ENCODE measurements around the gene KRT86.

KRT86 gene

DNA sequence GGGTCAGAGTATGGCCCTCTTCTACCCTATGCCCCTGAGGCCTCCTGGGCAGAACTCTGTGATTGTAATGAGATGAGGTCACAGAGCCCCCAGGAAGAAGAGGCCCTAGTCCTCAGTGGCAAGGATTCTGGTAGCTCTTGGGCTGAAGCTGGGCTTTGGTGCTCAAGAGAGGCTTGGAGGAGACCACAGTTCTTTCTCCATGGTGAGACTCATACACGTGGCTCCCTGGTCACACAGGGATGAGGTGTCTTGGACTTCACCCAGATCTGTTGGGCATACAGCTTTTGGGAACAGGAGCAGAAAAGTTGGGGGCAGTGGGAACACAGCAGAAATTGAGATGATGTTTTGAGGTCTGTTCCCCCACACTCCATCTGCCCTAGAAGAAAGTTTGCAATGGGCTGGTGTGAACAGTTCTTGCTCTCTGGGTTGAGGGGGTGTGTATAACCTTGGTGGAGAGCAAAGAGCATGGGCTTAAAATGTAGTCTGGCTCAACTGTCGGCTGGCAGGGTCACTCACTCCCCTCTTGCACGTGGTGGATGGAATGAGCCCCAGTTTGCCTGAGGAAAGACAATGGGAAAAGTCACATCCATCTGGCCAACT is at the start of gene KRT86:
Gene KRT86 (plus strand): TSS at position 125 of the 600 bp plus-strand sequence. CDS start 27,272 bp downstream, outside the sequence.
- DNase-seq, result no peak

- no peak for DNase-seq
Measured at GRCh38 chr12:52225752-52226151, 48.7 kb upstream of the KRT86 start.

- no peak for DNase-seq
Measured at GRCh38 chr12:52226446-52226845, 48.0 kb upstream of the KRT86 start.

DNA sequence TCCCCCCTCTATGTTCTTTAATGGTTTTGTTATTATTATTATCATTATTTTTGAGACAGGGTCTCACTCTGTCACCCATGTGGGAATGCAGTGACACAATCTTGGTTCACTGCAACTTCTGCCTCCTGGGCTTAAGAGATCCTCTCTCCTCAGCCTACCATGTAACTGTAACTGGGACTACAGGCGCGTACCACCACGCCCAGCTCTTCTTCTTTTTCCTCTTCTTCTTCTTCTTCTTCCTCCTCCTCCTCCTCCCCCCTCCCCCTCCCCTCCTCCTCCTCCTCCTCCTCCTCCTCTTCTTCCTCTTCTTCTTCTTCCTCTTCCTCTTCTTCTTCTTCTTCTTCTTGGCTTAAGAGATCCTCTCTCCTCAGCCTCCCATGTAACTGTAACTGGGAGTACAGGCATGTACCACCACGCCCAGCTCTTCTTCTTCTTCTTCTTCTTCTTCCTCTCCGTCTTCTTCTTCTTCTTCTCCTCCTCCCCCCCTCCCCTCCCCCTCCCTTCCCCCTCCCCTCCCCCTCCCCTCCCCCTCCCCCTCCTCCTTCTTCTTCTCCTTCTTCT is 46.8 kb upstream of the KRT86 start:
- DNase-seq, result no peak

DNA sequence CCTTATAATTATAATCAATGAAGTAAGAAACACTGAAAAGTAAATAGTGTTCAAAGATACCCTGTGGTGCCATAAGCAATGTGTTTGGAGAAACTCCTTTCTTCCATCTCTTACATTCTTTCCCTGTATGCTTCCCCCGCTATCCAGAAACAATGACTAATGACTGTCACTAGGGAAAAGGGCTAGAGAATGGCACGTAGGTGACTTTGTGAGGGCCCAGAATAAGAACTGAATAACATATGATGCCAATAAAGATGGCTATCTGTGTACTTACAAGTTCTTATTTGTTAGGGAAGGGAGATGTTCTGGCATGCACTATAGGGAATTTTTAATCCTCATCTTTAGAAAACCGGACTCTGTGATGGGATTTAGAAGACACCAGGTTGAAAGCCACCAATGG is 46.1 kb upstream of the KRT86 start:
- no peak for DNase-seq

DNA sequence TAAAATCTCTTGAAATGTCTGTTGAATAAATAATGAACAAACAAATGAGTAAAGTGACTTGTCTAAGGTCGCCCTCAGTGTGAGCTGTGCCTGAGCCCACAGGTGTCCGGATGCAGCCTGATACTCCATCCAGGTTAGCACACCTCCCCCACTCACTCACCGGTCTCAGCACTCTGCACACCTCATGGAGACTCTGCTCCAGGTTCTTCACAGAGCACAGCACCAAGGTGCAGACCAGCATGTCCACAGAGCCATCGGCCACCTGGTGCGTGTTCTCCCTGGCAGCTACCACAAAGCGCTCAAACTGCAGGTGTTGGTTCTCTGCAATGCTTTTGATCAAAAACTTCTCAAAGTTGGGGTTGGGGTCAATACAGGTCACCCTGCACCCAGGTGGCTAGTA is 45.5 kb upstream of the KRT86 start:
- no peak for DNase-seq

- DNase-seq, result no peak
Measured at GRCh38 chr12:52229836-52230343, 44.6 kb upstream of the KRT86 start.

DNA sequence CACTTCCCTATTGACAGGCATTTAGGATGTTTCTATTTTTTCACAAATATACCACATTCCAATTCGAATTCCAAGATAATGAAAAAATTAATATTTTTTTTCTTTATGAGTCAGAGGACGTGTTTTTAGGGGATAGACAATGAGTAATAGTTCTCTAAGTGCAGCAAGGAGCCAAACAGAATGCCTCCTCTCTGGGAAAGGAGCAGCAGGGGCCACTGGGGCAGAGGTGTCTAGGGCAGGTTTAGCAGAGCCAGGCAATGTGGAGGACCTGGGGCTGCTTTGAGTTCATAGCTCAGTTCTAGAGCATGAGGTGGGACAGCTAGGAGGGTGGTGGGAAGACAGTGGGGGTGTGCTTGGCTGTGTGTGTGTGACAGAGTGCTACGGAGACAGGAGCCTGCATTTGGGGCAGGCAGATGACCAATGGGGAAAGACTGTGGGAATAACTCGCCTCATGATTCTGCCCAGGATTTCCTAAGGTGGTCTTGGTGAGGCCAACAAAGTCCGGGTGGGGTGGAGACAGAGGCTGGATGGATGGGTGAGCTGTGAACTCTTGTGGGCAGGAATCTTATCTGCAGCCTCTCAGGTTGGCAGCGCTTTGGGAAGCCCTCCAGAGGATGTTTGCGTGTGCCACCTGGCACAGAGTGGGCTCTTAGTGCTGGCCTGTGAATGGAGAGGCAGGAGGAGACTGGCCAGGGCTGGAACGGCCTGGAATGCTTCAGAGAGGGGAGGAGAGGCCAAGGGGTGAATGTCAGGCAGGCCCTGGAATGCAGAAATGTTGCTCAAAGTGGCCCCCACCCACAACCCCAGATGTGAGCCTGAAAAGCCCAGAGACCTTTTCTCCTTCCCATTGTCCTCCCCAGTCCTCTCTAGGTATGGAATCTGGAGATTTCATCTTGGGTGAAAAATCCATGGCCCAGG is 43.8 kb upstream of the KRT86 start:
- no peak for DNase-seq

- DNase-seq, result no peak
Measured at GRCh38 chr12:52231305-52232202, 42.9 kb upstream of the KRT86 start.

GRCh38 chr12:52232203-52232673 is 42.2 kb upstream of the KRT86 start:
- no peak for DNase-seq

DNA sequence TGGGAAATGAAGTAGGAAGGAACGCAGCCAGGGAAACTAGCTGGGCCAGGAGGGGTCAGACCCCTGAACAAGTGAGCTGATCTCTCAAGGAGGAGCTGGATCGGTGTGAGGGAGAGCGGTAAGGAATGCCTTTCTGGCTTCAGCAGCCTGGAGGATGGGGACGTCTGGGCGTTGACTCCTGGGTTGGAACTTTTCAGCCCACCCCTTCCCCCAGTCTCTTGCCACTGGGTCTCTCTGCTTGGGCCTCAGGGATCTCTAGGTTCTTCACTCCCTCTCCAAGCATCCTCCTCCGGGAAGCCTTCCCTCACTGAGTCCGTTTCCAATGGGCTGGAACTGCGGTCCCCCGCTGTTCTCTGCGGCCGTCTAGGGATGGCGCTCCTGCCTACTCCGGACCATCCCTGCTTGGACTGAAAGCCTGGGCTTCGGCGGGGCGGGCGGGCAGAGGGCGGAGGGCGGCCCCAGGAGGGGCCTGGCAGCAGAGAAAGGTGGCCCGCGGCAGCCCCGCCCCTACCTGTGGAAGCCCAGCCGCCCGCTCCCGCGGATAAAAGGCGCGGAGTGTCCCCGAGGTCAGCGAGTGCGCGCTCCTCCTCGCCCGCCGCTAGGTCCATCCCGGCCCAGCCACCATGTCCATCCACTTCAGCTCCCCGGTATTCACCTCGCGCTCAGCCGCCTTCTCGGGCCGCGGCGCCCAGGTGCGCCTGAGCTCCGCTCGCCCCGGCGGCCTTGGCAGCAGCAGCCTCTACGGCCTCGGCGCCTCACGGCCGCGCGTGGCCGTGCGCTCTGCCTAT is 41.6 kb upstream of the KRT86 start, which contains the start of gene KRT7:
Gene KRT7 (plus strand): TSS at position 570 of the 788 bp plus-strand sequence. CDS start 54 bp downstream, at position 624.
- DNase-seq, result no peak

DNA sequence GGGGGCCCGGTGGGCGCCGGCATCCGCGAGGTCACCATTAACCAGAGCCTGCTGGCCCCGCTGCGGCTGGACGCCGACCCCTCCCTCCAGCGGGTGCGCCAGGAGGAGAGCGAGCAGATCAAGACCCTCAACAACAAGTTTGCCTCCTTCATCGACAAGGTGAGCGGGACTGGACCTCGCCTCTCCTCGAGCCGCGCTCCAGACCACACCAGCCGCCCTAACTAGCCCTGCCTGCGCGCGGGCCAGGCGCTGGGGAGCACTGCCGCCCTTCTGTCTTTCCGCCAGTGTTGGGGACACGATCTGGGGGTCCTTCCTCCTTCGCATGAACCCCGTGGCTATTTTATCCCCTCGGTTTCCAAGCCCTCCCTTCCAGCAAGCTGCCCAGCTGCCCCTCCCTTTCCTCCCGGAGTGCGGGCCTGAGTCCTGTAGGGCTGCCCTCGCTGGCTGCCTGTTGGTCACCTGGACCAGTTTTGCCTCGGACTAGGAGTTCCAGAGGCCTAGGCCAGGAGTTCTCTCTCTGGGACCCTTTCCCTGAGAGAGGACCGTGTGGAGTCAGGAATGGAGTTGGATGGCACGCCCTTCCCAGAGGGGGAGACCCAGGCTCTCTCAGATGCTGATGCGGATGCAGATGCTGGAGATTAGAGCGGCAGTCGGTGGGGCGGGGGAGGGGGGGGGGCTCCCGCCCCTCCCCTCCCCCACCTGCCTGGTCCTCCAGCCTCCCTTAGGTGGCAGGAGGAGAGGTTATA is 40.8 kb upstream of the KRT86 start:
- DNase-seq, result no peak

GRCh38 chr12:52234223-52234810 is 40.1 kb upstream of the KRT86 start:
- no peak for DNase-seq

DNA sequence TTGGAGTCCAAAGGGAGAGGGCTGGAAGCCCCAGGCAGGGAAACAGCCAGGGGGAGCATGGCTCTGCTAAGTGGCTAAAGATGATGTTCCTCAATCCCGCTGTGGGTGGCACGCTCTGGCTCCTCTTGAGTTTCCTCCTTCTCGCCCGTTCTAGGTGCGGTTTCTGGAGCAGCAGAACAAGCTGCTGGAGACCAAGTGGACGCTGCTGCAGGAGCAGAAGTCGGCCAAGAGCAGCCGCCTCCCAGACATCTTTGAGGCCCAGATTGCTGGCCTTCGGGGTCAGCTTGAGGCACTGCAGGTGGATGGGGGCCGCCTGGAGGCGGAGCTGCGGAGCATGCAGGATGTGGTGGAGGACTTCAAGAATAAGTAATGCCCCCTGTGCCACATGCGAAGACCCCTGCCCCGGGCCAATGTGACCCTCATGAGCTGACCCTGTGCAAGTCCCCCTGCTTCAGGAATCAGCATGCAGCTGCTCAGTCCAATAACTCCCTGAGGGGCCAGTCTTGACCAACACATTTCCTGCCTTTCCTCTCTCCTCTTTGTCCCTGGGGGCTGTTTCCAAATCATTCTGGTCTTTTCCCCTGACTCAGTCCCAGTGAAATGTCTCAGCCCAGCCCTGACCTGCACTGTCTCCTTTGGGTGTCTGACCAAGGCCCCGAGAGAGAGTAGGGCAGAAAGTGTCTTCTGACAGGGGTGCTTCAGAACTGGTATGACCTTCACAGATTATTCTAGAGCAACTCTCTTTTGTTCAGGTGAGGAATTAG is 39.3 kb upstream of the KRT86 start:
- DNase-seq, result no peak

- DNase-seq, result no peak
Measured at GRCh38 chr12:52235822-52236361, 38.6 kb upstream of the KRT86 start.

- DNase-seq, result no peak
Measured at GRCh38 chr12:52236386-52237050, 37.9 kb upstream of the KRT86 start.

- DNase-seq, result no peak
Measured at GRCh38 chr12:52238207-52238840, 36.1 kb upstream of the KRT86 start.
